Mucosa of gallbladder (tissue), 1 donor: ENCODE data around the gene ACER3. TPM values are rescaled to one million over a fixed set of nuclear protein-coding genes. Genes with fewer than 3 reads are reported as not detected.
A peak's percentile ranks its signal among the peaks of the same experiment; 100 is the strongest.

Experiments
- DNase-seq: peaks from one replicate; pipeline ENCODE4 v3.0.0-alpha.2; 2020; ENCODE audit warnings: low spot score
- total RNA-seq: library from RNA; stranded (reverse); gene quantifications from one replicate; pipeline ENCODE4 v1.2.1, GENCODE V29; 2021
- donor health status: DM: no; HTN: no; CAD: no.

The ACER3 gene
- total RNA-seq, 1 donor from 2014 or later, result 23.5 TPM

- DNase-seq, result peak; percentile 59
Measured at GRCh38 chr11:77074205-77074604, 213.5 kb downstream of the ACER3 start.

DNA sequence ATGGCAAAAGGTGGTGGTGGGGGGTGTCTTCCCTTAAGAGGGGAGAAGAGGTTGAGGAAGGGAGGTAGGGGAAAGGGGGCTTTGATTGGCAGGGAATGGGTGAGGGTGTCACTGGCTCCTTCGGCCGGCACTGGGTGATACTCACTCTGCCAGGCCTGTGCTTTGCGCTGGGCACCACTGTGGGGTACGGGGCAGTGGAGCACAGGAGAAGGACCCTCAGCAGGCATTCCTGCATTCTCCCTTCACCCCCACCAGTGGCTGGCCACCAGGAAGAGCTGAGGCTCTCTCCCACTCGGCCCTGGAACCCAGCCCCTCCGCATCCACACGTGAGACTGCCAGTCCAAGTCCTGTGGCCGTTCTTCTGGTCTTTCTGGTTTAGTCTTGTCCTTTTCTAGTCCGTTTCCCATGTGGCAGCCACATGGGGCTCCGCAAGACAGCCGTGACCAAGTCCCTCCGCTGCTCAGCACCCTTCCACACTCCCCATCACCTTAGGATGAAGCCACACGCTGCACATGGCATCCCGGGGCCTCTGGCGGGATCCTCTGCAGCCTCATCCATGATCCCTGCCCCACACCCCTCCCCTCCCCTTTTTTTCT is 214.0 kb downstream of the ACER3 start:
- no peak for DNase-seq

DNA sequence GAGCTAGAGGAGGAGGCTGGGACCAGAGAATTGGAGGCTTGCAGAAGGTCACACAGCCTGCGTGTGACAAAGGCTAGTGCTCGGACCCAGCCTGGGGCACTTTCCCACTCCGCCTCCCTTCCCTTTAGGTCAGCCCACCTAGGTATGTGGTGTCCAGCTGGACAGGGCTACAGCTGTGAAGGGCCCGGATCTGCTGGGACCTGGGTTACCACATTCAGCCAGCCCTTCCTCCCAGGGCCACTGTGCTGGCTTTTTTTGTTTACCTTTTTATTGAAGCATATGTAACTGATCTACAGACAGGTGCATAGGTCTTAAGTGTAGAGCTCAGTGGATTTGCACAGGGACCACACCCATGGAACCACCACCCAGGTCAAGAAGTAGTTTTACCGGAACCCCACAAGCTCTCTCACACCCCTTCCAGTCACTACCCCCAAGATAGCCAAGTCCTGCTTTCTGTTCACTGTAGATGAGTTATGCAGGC is 214.7 kb downstream of the ACER3 start:
- peak; percentile 66 for DNase-seq

Other genes with a start within 250 kb of the ACER3 start
- gene LRRC32, start 190.2 kb upstream of the ACER3 start, total RNA-seq, result 33.2 TPM
- gene TSKU, start 77.6 kb upstream of the ACER3 start, total RNA-seq, result 35.8 TPM
- not detected for gene B3GNT6, start 173.5 kb downstream of the ACER3 start, total RNA-seq
- 197 TPM for gene CAPN5, start 206.1 kb downstream of the ACER3 start, total RNA-seq
- 10.4 TPM for gene OMP, start 241.9 kb downstream of the ACER3 start, total RNA-seq